OCI-LY7 (cell line): ENCODE measurements around the gene OSBPL3. TPM values are rescaled to one million over a fixed set of nuclear protein-coding genes. Genes with fewer than 3 reads are reported as not detected.

ENCODE experiments used
- BruUV-seq: library from RNA; stranded (reverse); fragments of 400-500 nt; replicated peaks from 2 replicates; lab custom pipeline; 2021; lab: Mats Ljungman, UMichigan
- CTCF ChIA-PET: fragments of 300-600 bp; sonication (Branson Sonifier 250); formaldehyde crosslinking; loops from one replicate; lab custom pipeline; 2022; ENCODE audit warnings: antibody characterized with exemption; ENCODE audit not compliant: unreplicated experiment; lab: Charles Lee
- POLR2A ChIA-PET: fragments of 300-600 bp; sonication (Branson Sonifier 250); formaldehyde crosslinking; loops from one replicate; lab custom pipeline; 2022; ENCODE audit warnings: antibody characterized with exemption; lab: Charles Lee
- DNase-seq: peaks from one replicate; pipeline ENCODE4 v3.0.0-alpha.2; 2015; ENCODE audit warnings: low spot score
- H2AFZ ChIP-seq: fragments of 200-600 bp; sonication (generic), shearing (Covaris generic); 2 replicates; pipeline ENCODE4 v1.6.1; 2014; ENCODE audit warnings: mild to moderate bottlenecking, antibody characterized with exemption, low read length, moderate library complexity
- H3K27ac ChIP-seq: fragments of 200-600 bp; sonication (generic); 2 replicates; pipeline ENCODE4 v1.5.1; 2014; ENCODE audit warnings: mixed run types, low read depth, mild to moderate bottlenecking, moderate library complexity, low read length, inconsistent platforms; ENCODE audit not compliant: poor library complexity, severe bottlenecking
- H3K36me3 ChIP-seq: fragments of 200-600 bp; sonication (generic); 2 replicates; pipeline ENCODE4 v1.6.1; 2014; ENCODE audit warnings: mild to moderate bottlenecking, antibody characterized with exemption, low read length, moderate library complexity, mixed read lengths; ENCODE audit not compliant: insufficient read depth
- H3K4me1 ChIP-seq: fragments of 200-600 bp; sonication (generic); 2 replicates; pipeline ENCODE4 v1.5.1; 2014; ENCODE audit warnings: mild to moderate bottlenecking, low read length; ENCODE audit not compliant: insufficient read depth, poor library complexity, severe bottlenecking
- H3K4me2 ChIP-seq: fragments of 200-600 bp; sonication (generic); 2 replicates; pipeline ENCODE4 v1.6.1; 2014; ENCODE audit warnings: mild to moderate bottlenecking, low read length
- H3K4me3 ChIP-seq: fragments of 200-600 bp; sonication (generic); 2 replicates; pipeline ENCODE4 v1.5.1; 2014; ENCODE audit warnings: mild to moderate bottlenecking, low read depth, low read length; ENCODE audit not compliant: poor library complexity, severe bottlenecking
- H3K79me2 ChIP-seq: fragments of 200-600 bp; sonication (generic); 2 replicates; pipeline ENCODE4 v1.6.1; 2016; ENCODE audit warnings: low read depth, mild to moderate bottlenecking, low read length, moderate library complexity, mixed read lengths; ENCODE audit not compliant: insufficient read depth
- H3K9me2 ChIP-seq: fragments of 200-600 bp; sonication (generic); 2 replicates; pipeline ENCODE4 v1.6.1; 2016; ENCODE audit warnings: mild to moderate bottlenecking, low read length, mixed read lengths; ENCODE audit not compliant: insufficient read depth
- H3K9me3 ChIP-seq: fragments of 200-600 bp; sonication (generic); 2 replicates; pipeline ENCODE4 v1.6.1; 2014; ENCODE audit warnings: mild to moderate bottlenecking, mixed run types, low read length, mixed read lengths
- H4K20me1 ChIP-seq: fragments of 200-600 bp; sonication (generic); 2 replicates; pipeline ENCODE4 v1.6.1; 2014; ENCODE audit warnings: mild to moderate bottlenecking, antibody characterized with exemption, low read length, moderate library complexity, mixed read lengths; ENCODE audit not compliant: insufficient read depth
- CTCF ChIP-seq: fragments of 200-600 bp; sonication (generic); conservative IDR thresholded peaks from 2 replicates; pipeline ENCODE4 v1.5.1; 2014; ENCODE audit warnings: mild to moderate bottlenecking, antibody characterized with exemption, low read length, moderate library complexity, mixed read lengths
- EZH2phosphoT487 ChIP-seq: fragments of 200-600 bp; sonication (generic); IDR thresholded peaks from 2 replicates; pipeline ENCODE4 v1.6.1; 2018; ENCODE audit warnings: low read depth, borderline replicate concordance, mild to moderate bottlenecking, mixed run types, antibody characterized with exemption, low read length, moderate library complexity, mixed read lengths
- intact Hi-C: fragments of 100-400 bp; cut with micrococcal nuclease; formaldehyde crosslinking; loops from one replicate; pipeline ENCODE4 v1.10.0; 2022; ENCODE audit not compliant: unreplicated experiment
- total RNA-seq, 2 experiments: library from RNA; depleted of rRNA in 1 of 2; stranded (reverse); fragments of >200 nt in 1 of 2; shearing (Covaris generic) in 1 of 2; gene quantifications; 2 replicates each; pipeline ENCODE4 v1.2.3, GENCODE V29; 2014 to 2022

OSBPL3 gene
- total RNA-seq, 2 experiments from 2014 or later, result 28.7 to 79.9 TPM

- POLR2A ChIA-PET, result interaction anchor here (1.0 to 1.7 kb wide), 3 partner anchors 13 to 87 kb away, joined by 3 to 4 read pairs (median 4); no protein-coding TSS in a partner anchor
- Histone ChIP-seq H3K4me2 (peak overlapping the region; percentile 68), H3K9me2 (no peaks in the 10 kb centered on the region), H3K9me3 (peaks cover 8% of the 10 kb centered on the region; the same call in 1 of the 2 replicates), H2AFZ (no peak overlapping the region; the same call in 1 of the 2 replicates), H3K36me3 (peaks cover 13% of the 10 kb centered on the region), H4K20me1 (peaks cover 10% of the 10 kb centered on the region; the same call in 1 of the 2 replicates), H3K79me2 (peaks cover 18% of the 10 kb centered on the region), H3K4me3 (no peak overlapping the region), H3K27ac (no peak overlapping the region), H3K4me1 (peaks cover 37% of the 10 kb centered on the region)
- BruUV-seq, result no TSS peak
- intact Hi-C loops, result loop anchor here (5.0 kb wide), 2 partner anchors 84 to 266 kb away; no protein-coding TSS in a partner anchor
- peak; percentile 77 for TF ChIP-seq CTCF
- TF ChIP-seq EZH2phosphoT487, result no peak
- DNase-seq, result no peak
- CTCF ChIA-PET, result interaction anchor here (0.6 to 1.8 kb wide), 2 partner anchors 162 to 204 kb away, joined by 3 to 12 read pairs; no protein-coding TSS in a partner anchor
These were observed 2.9 kb upstream of the OSBPL3 start for GRCh38 chr7:24982917-24983316.

- peaks cover 52% of the 10 kb centered on the region for H3K4me1 ChIP-seq
- H3K4me2 ChIP-seq, result peak overlapping the region; percentile 68
- ChIA-PET CTCF (interaction anchor here (0.5 to 2.1 kb wide), 4 partner anchors 86 to 169 kb away, joined by 3 to 12 read pairs (median 5); no protein-coding TSS in a partner anchor), POLR2A (interaction anchor here (0.7 to 2.0 kb wide), 16 partner anchors 9 to 144 kb away, joined by 3 to 11 read pairs (median 4); no protein-coding TSS in a partner anchor)
- peaks cover 14% of the 10 kb centered on the region for H3K36me3 ChIP-seq
- H2AFZ ChIP-seq, result peak overlapping the region; percentile 29; the same call in 1 of the 2 replicates
- peaks cover 18% of the 10 kb centered on the region for H4K20me1 ChIP-seq
- H3K4me3 ChIP-seq, result peak overlapping the region; percentile 88
- peaks cover 8% of the 10 kb centered on the region; the same call in 1 of the 2 replicates for H3K9me3 ChIP-seq
- no peak overlapping the region for H3K27ac ChIP-seq
- H3K79me2 ChIP-seq, result peaks cover 34% of the 10 kb centered on the region
- intact Hi-C loops, result loop anchor here (2.0 to 5.0 kb wide), 3 partner anchors 86 to 264 kb away; no protein-coding TSS in a partner anchor
- no peak for TF ChIP-seq EZH2phosphoT487
- peak; percentile 27 for DNase-seq
- no peaks in the 10 kb centered on the region for H3K9me2 ChIP-seq
- no TSS peak for BruUV-seq
These were observed 1.4 kb upstream of the OSBPL3 start for GRCh38 chr7:24981171-24981951.

GRCh38 chr7:24980534-24981170 lies 674 bp upstream of the OSBPL3 start:
- H3K4me3 ChIP-seq, result peak overlapping the region; percentile 88
- BruUV-seq, result TSS peak; percentile 71
- H3K27ac ChIP-seq, result peak overlapping the region; percentile 60
- ChIA-PET POLR2A (interaction anchor here (0.9 to 2.0 kb wide), 7 partner anchors 10 to 145 kb away, joined by 3 to 11 read pairs (median 4); no protein-coding TSS in a partner anchor), CTCF (interaction anchor here (1.0 to 2.1 kb wide), 3 partner anchors 85 to 168 kb away, joined by 3 to 12 read pairs (median 7); no protein-coding TSS in a partner anchor)
- H2AFZ ChIP-seq, result peak overlapping the region; percentile 79; the same call in 1 of the 2 replicates
- peak; percentile 71 for DNase-seq
- H3K4me1 ChIP-seq, result peaks cover 59% of the 10 kb centered on the region
- no peaks in the 10 kb centered on the region for H3K9me2 ChIP-seq
- H3K36me3 ChIP-seq, result peaks cover 15% of the 10 kb centered on the region
- peaks cover 8% of the 10 kb centered on the region; the same call in 1 of the 2 replicates for H3K9me3 ChIP-seq
- intact Hi-C loops, result loop anchor here (1.0 to 5.0 kb wide), 6 partner anchors 84 to 263 kb away; no protein-coding TSS in a partner anchor
- H3K4me2 ChIP-seq, result peak overlapping the region; percentile 68
- peaks cover 25% of the 10 kb centered on the region for H4K20me1 ChIP-seq
- TF ChIP-seq EZH2phosphoT487, result no peak
- 0 out of 2 replicates have a peak, but pooled peaks have one; percentile 18 for TF ChIP-seq CTCF
- peaks cover 41% of the 10 kb centered on the region for H3K79me2 ChIP-seq
